RWPE1 (cell line): ENCODE data around the gene NR2F2.

Experiments used
- CTCF ChIA-PET: fragments of 350-600 bp; sonication (Branson Sonifier 250); formaldehyde crosslinking; extraction: SDS; loops from one replicate; lab custom pipeline; 2021; lab: Yijun Ruan, JAX
- POLR2A ChIA-PET: fragments of 400-600 bp; formaldehyde crosslinking; extraction: SDS; loops from one replicate; lab custom pipeline; 2020; ENCODE audit warnings: antibody characterized with exemption; ENCODE audit not compliant: low non-redundant PET; lab: Yijun Ruan, JAX
- DNase-seq: peaks from one replicate; pipeline ENCODE4 v3.0.0; 2012; ENCODE audit warnings: low spot score
- H3K27ac ChIP-seq: fragments of 450-650 bp; 2 replicates; pipeline ENCODE4 v1.5.1; 2017
- TF ChIP-seq, protein P1 (sequence below): fragments of 450-650 bp; conservative IDR thresholded peaks from 2 replicates; pipeline ENCODE4 v1.5.1; 2017; ENCODE audit warnings: low read depth, mild to moderate bottlenecking

Gene NR2F2

GRCh38 chr15:96381463-96381862 is 51.0 kb downstream of the NR2F2 start:
- POLR2A ChIA-PET = no interaction called here
- TF ChIP-seq, protein P1, sequence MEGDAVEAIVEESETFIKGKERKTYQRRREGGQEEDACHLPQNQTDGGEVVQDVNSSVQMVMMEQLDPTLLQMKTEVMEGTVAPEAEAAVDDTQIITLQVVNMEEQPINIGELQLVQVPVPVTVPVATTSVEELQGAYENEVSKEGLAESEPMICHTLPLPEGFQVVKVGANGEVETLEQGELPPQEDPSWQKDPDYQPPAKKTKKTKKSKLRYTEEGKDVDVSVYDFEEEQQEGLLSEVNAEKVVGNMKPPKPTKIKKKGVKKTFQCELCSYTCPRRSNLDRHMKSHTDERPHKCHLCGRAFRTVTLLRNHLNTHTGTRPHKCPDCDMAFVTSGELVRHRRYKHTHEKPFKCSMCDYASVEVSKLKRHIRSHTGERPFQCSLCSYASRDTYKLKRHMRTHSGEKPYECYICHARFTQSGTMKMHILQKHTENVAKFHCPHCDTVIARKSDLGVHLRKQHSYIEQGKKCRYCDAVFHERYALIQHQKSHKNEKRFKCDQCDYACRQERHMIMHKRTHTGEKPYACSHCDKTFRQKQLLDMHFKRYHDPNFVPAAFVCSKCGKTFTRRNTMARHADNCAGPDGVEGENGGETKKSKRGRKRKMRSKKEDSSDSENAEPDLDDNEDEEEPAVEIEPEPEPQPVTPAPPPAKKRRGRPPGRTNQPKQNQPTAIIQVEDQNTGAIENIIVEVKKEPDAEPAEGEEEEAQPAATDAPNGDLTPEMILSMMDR = no peak
- no peak for DNase-seq
- CTCF ChIA-PET = no interaction called here
- H3K27ac ChIP-seq = no peak overlapping the region

DNA sequence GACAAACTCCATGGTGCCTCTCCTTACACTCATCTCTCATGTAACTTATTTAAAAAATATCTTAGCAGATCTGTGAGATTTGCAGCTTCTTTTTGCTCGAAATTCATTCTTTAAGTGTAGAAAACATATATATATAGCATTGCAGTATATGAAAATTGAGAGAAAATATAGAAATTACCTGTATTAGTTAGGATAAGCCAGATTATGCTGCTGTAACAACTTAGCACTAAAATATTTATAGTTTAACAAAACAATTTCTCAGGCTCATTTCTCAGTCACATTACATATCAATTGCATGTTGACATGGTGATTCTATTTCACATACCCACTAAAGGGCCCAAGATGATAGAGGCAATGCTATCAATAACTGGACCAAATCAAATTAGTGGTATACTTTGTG is 54.7 kb downstream of the NR2F2 start:
- TF ChIP-seq, protein P1 = no peak
- no peak overlapping the region for H3K27ac ChIP-seq
- DNase-seq = no peak
- ChIA-PET POLR2A (no interaction called here), CTCF (interaction anchor here (1.1 to 1.2 kb wide), 2 partner anchors 11 to 29 kb away, joined by 4 read pairs; no protein-coding TSS in a partner anchor)

DNA sequence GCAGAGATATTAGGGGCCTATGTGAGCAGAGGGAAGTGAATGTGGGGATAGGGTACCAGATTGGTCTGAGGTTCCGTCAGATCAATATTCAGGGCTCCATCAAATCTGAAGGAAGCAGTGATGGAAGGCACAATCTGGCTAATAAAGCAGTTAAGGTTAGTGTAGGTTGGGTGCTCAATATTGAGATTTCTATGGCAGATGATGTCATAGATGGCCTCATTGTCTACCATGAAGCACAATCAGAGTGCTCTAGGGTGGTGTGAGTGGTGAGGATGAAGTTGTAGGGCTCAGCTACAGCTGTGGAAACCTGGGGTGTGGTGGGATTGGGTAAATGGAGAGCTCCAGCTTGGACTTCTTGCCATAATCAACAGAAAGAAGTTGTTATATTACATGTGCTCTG is 58.2 kb downstream of the NR2F2 start:
- POLR2A ChIA-PET = no interaction called here
- TF ChIP-seq, protein P1 = no peak
- CTCF ChIA-PET = interaction anchor here (0.7 kb wide), 1 partner anchor 1071 kb away, joined by 3 read pairs; no protein-coding TSS in a partner anchor

More for the DNA sequence above, 58.2 kb downstream of the NR2F2 start:
- no peak for DNase-seq
- H3K27ac ChIP-seq = no peak overlapping the region
